HepG2 (cell line): Measurements from ENCODE around the gene MAIP1. TPM values are rescaled to one million over a fixed set of nuclear protein-coding genes. Genes with fewer than 3 reads are reported as not detected.

Experiments used
- ATAC-seq: fragments of 200-7000 bp; cut with Tn5 transposase; 3 replicates; pipeline ENCODE4 v1.9.1; 2020; ENCODE audit warnings: mild to moderate bottlenecking, moderate library complexity
- BruUV-seq: library from RNA; stranded (reverse); fragments of 400-500 nt; replicated peaks from 2 replicates; lab custom pipeline; 2021; lab: Mats Ljungman, UMichigan
- CTCF ChIA-PET: fragments of 300-600 bp; formaldehyde crosslinking; extraction: SDS; loops from one replicate; lab custom pipeline; 2021; ENCODE audit warnings: low total read pairs, inconsistent platforms, low intra/inter-chr PET ratio; lab: Yijun Ruan, JAX
- POLR2A ChIA-PET: fragments of 350-600 bp; sonication (Branson Sonifier 250); formaldehyde crosslinking; loops from one replicate; lab custom pipeline; 2020; ENCODE audit warnings: antibody characterized with exemption, inconsistent platforms; lab: Yijun Ruan, JAX
- DNase-seq: peaks from one replicate; pipeline ENCODE4 v3.0.0-alpha.2; 2015; ENCODE audit warnings: low spot score
- FAIRE-seq: peaks from 3 replicates; lab custom pipeline; 2011; peaks lifted over from hg19 to GRCh38; lab: Jason Lieb, UNC
- H2AFZ ChIP-seq: one replicate; pipeline ENCODE4 v1.6.1; 2011; ENCODE audit warnings: low read length, inconsistent platforms
- H3K27ac ChIP-seq: fragments of 300-600 bp; 3 replicates; pipeline ENCODE4 v1.8.0; 2011; ENCODE audit warnings: mixed run types, mild to moderate bottlenecking, mixed read lengths, low read length, inconsistent platforms; ENCODE audit not compliant: insufficient read depth; ENCODE audit errors: extremely low read length
- H3K27me3 ChIP-seq, 2 experiments: fragments of 200-600 bp in 1 of 2; 2 replicates in 1 of 2; 3 replicates in 1 of 2; pipeline versions ENCODE4 v1.6.0 to v1.8.0; 2011; ENCODE audit warnings: low read length in 2 of 2, mild to moderate bottlenecking in 2 of 2, moderate library complexity in 2 of 2, inconsistent platforms in 1 of 2; ENCODE audit not compliant: insufficient read depth in 2 of 2, control insufficient read depth in 1 of 2
- H3K36me3 ChIP-seq, 2 experiments: fragments of 200-600 bp in 1 of 2; replicated peaks in 1 of 2; 2 replicates in 1 of 2; 3 replicates in 1 of 2; pipeline versions ENCODE4 v1.5.1 to v1.8.0; 2011; ENCODE audit warnings: low read length in 2 of 2, inconsistent platforms in 1 of 2; ENCODE audit not compliant: insufficient read depth in 2 of 2, control insufficient read depth in 1 of 2
- H3K4me1 ChIP-seq: 2 replicates; pipeline ENCODE4 v1.5.1; 2012; ENCODE audit warnings: low read length, inconsistent platforms; ENCODE audit not compliant: insufficient read depth
- H3K4me2 ChIP-seq: 2 replicates; pipeline ENCODE4 v1.6.0; 2011; ENCODE audit warnings: low read depth, low read length, inconsistent platforms
- H3K4me3 ChIP-seq, 3 experiments: fragments of 200-600 bp in 1 of 3; sonication (generic), shearing (Covaris generic) in 1 of 3; replicated peaks in 1 of 3; 2 replicates each; pipeline ENCODE4 v1.5.1; 2011 to 2016; ENCODE audit warnings: low read length in 3 of 3, inconsistent platforms in 2 of 3, low read depth in 2 of 3, mild to moderate bottlenecking in 2 of 3, control low read depth in 1 of 3, mixed read lengths in 1 of 3; ENCODE audit not compliant: insufficient read depth in 1 of 3
- H3K79me2 ChIP-seq: one replicate; pipeline ENCODE4 v1.6.1; 2011; ENCODE audit warnings: low read length, inconsistent platforms; ENCODE audit not compliant: insufficient read depth
- H3K9ac ChIP-seq: 2 replicates; pipeline ENCODE4 v1.6.0; 2011; ENCODE audit warnings: mild to moderate bottlenecking, low read depth, low read length, inconsistent platforms; ENCODE audit not compliant: insufficient read depth
- H3K9me3 ChIP-seq: 2 replicates; pipeline ENCODE4 v1.5.1; 2012; ENCODE audit warnings: mild to moderate bottlenecking, low read length
- H4K20me1 ChIP-seq: 2 replicates; pipeline ENCODE4 v1.6.0; 2011; ENCODE audit warnings: inconsistent platforms, mild to moderate bottlenecking, low read length, moderate library complexity; ENCODE audit not compliant: insufficient read depth
- BHLHE40 ChIP-seq: IDR thresholded peaks from 2 replicates; pipeline ENCODE4 v1.6.1; 2011; ENCODE audit warnings: low read length, improper control_type of control experiment
- GMEB2 ChIP-seq: IDR thresholded peaks from 2 replicates; pipeline ENCODE4 v1.6.1; 2016; ENCODE audit warnings: missing biosample characterization, missing genetic modification reagents, low read depth
- HNF4A ChIP-seq: sonication (generic); formaldehyde crosslinking; IDR thresholded peaks from 2 replicates; pipeline ENCODE4 v1.4.0; 2020; ENCODE audit warnings: missing genetic modification reagents
- LRRFIP1 ChIP-seq: sonication (generic); formaldehyde crosslinking; conservative IDR thresholded peaks from 2 replicates; pipeline ENCODE4 v1.4.0; 2020; ENCODE audit warnings: missing genetic modification reagents
- MBD4 ChIP-seq: IDR thresholded peaks from 2 replicates; pipeline ENCODE4 v1.6.1; 2012; ENCODE audit warnings: low read length, inconsistent platforms, borderline replicate concordance
- MXD3 ChIP-seq: IDR thresholded peaks from 2 replicates; pipeline ENCODE4 v1.6.1; 2016; ENCODE audit warnings: mild to moderate bottlenecking, missing biosample characterization, missing genetic modification reagents
- PRDM4 ChIP-seq: sonication (generic); formaldehyde crosslinking; IDR thresholded peaks from 2 replicates; pipeline ENCODE4 v1.9.0; 2021; ENCODE audit warnings: missing genetic modification reagents, borderline replicate concordance
- RARA ChIP-seq: IDR thresholded peaks from 2 replicates; pipeline ENCODE4 v1.6.1; 2016; ENCODE audit warnings: missing genetic modification reagents, missing compliant biosample characterization
- RARG ChIP-seq: sonication (generic); formaldehyde crosslinking; IDR thresholded peaks from 2 replicates; pipeline ENCODE4 v1.4.0; 2020; ENCODE audit warnings: low read depth, mild to moderate bottlenecking, missing genetic modification reagents
- SAP130 ChIP-seq: IDR thresholded peaks from 2 replicates; pipeline ENCODE4 v1.6.1; 2016; ENCODE audit warnings: low read depth
- TBP ChIP-seq: sonication (generic); formaldehyde crosslinking; IDR thresholded peaks from 2 replicates; pipeline ENCODE4 v1.5.0; 2020; ENCODE audit warnings: missing genetic modification reagents
- ZNF784 ChIP-seq: sonication (generic); formaldehyde crosslinking; IDR thresholded peaks from 2 replicates; pipeline ENCODE4 v1.5.1; 2020; ENCODE audit warnings: missing genetic modification reagents, mild to moderate bottlenecking, borderline replicate concordance
- in situ Hi-C: cut with HindIII; loops from 2 replicates; pipeline ENCODE4 v1.10.0; 2017; ENCODE audit warnings: low pct_unique_long_range_greater_than_20kb; ENCODE audit not compliant: extremely low pct_ligation_motif_present
- intact Hi-C: fragments of 100-400 bp; cut with micrococcal nuclease; formaldehyde crosslinking; loops from one replicate; pipeline ENCODE4 v1.10.0; 2022; ENCODE audit not compliant: unreplicated experiment
- polyA plus RNA-seq, 8 experiments: library from polyadenylated mRNA; depleted of rRNA in 3 of 8; stranded (reverse) in 7 of 8; unstranded in 1 of 8; fragments of >200 nt; fragmentation: Illumina TruSeq in 4 of 8; extraction: Trizol in 4 of 8; gene quantifications; 2 replicates each; pipeline versions ENCODE4 v1.2.1 to v1.2.3, GENCODE V29; 2011 to 2016; ENCODE audit warnings: low read depth in 4 of 8, missing spikeins in 1 of 8, mixed read lengths in 1 of 8; ENCODE audit not compliant: insufficient read depth in 1 of 8
- total RNA-seq, 5 experiments: library from RNA; depleted of rRNA; stranded (reverse); fragments of >200 nt; fragmentation: Illumina TruSeq; extraction: Trizol; gene quantifications; 2 replicates each; pipeline ENCODE4 v1.2.3, GENCODE V29; 2016; ENCODE audit warnings: low read depth in 1 of 5

MAIP1 gene
- total and polyA plus RNA-seq, 2 of the 13 experiments (the other 11 are each of a cell fraction or from before 2014, with no cell fraction given) = 22.3 to 72.9 TPM

- H4K20me1 ChIP-seq = no peaks in the 10 kb centered on the region
- H3K27me3 ChIP-seq = no peaks in the 10 kb centered on the region
- no peaks in the 10 kb centered on the region for H3K9me3 ChIP-seq
- H3K36me3 ChIP-seq = no peaks in the 10 kb centered on the region
- BruUV-seq = no TSS peak
- H2AFZ ChIP-seq = no peak overlapping the region
- no peak overlapping the region for H3K27ac ChIP-seq
- POLR2A ChIA-PET = interaction anchor here (0.6 to 1.0 kb wide), 2 partner anchors 328 to 428 kb away, joined by 3 read pairs; no protein-coding TSS in a partner anchor
- no peak overlapping the region for H3K4me3 ChIP-seq
- no peaks in the 10 kb centered on the region for H3K79me2 ChIP-seq
- H3K4me2 ChIP-seq = peak overlapping the region; percentile 9; the same call in 1 of the 2 replicates
- CTCF ChIA-PET = no interaction called here
- H3K9ac ChIP-seq = no peak overlapping the region
- peaks cover 29% of the 10 kb centered on the region for H3K4me1 ChIP-seq
- FAIRE-seq = peak; percentile 53
- ATAC-seq = peak; percentile 49
- peak; percentile 39 for DNase-seq
- in situ Hi-C loops = loop anchor here (10.0 kb wide), 2 partner anchors 507 to 717 kb away; no protein-coding TSS in a partner anchor
- intact Hi-C loops = loop anchor here (10.0 kb wide), 1 partner anchor 757 kb away; no protein-coding TSS in a partner anchor
- TF ChIP-seq PRDM4 (CRISPR knock-in tag) (no peak), BHLHE40 (no peak), RARG (CRISPR knock-in tag) (no peak), RARA (CRISPR knock-in tag) (peak; percentile 40; the same call in 1 of the 2 replicates), HNF4A (CRISPR knock-in tag) (0 out of 2 replicates have a peak, but pooled peaks have one; percentile 18), SAP130 (CRISPR knock-in tag) (peak; percentile 23; the same call in 1 of the 2 replicates), GMEB2 (CRISPR knock-in tag) (no peak), TBP (no peak), MBD4 (no peak), ZNF784 (CRISPR knock-in tag) (no peak), LRRFIP1 (CRISPR knock-in tag) (no peak), MXD3 (CRISPR knock-in tag) (no peak)
These were observed 22.6 kb downstream of the MAIP1 start for GRCh38 chr2:199977984-199978415.
